Liver (tissue), 9 donors: ENCODE results near the gene TRABD. TPM values are rescaled to one million over a fixed set of nuclear protein-coding genes. Genes with fewer than 3 reads are reported as not detected.
A peak's percentile ranks its signal among the peaks of the same experiment; 100 is the strongest.

Source experiments
- DNase-seq: peaks from one replicate; pipeline ENCODE4 v3.0.0-alpha.2; 2017; ENCODE audit warnings: low spot score
- H3K27ac ChIP-seq, 2 donors: one replicate each; pipeline ENCODE4 v1.7.0; 2013; ENCODE audit warnings: inconsistent platforms in 2 of 2, low read length in 2 of 2, control low read depth in 1 of 2, low read depth in 1 of 2, mild to moderate bottlenecking in 1 of 2
- H3K27me3 ChIP-seq, 4 donors: one replicate each; pipeline versions ENCODE4 v1.6.1 to v1.7.0; 2013; ENCODE audit warnings: low read length in 3 of 4, inconsistent platforms in 1 of 4, mild to moderate bottlenecking in 1 of 4, moderate library complexity in 1 of 4; ENCODE audit not compliant: control insufficient read depth in 4 of 4, insufficient read depth in 4 of 4
- H3K36me3 ChIP-seq, 4 donors: one replicate each; pipeline versions ENCODE4 v1.6.1 to v1.7.0; 2013; ENCODE audit warnings: low read length in 3 of 4, mild to moderate bottlenecking in 3 of 4, low read depth in 1 of 4, moderate library complexity in 1 of 4; ENCODE audit not compliant: control insufficient read depth in 4 of 4, insufficient read depth in 3 of 4
- H3K4me1 ChIP-seq, 4 donors: one replicate each; pipeline versions ENCODE4 v1.6.1 to v1.7.0; 2013; ENCODE audit warnings: low read length in 3 of 4, mild to moderate bottlenecking in 3 of 4, moderate library complexity in 1 of 4; ENCODE audit not compliant: control insufficient read depth in 4 of 4, insufficient read depth in 4 of 4
- H3K4me3 ChIP-seq, 3 donors: one replicate each; pipeline versions ENCODE4 v1.6.1 to v1.7.0; 2013; ENCODE audit warnings: low read length in 3 of 3, control low read depth in 1 of 3, low read depth in 1 of 3, mild to moderate bottlenecking in 1 of 3
- H3K9ac ChIP-seq, 2 donors: one replicate each; pipeline ENCODE4 v1.7.0; 2013; ENCODE audit warnings: low read length in 2 of 2, mild to moderate bottlenecking in 2 of 2, moderate library complexity in 2 of 2, control low read depth in 1 of 2, low read depth in 1 of 2
- H3K9me3 ChIP-seq, 4 donors: one replicate each; pipeline versions ENCODE4 v1.6.1 to v1.7.0; 2013; ENCODE audit warnings: low read length in 3 of 4; ENCODE audit not compliant: control insufficient read depth in 4 of 4
- ATF3 ChIP-seq: IDR thresholded peaks from 2 replicates; pipeline ENCODE4 v1.6.1; 2016; ENCODE audit warnings: antibody characterized with exemption
- CTCF ChIP-seq: fragments of 150-350 bp; IDR thresholded peaks from 2 replicates; pipeline ENCODE4 v1.5.1; 2017; ENCODE audit warnings: improper control_type of control experiment, low read depth, low read length; ENCODE audit not compliant: missing input control
- EGR1 ChIP-seq, 2 donors: IDR thresholded peaks; 2 replicates each; pipeline ENCODE4 v1.6.1; 2016 to 2018; ENCODE audit warnings: antibody characterized with exemption in 2 of 2, low read depth in 2 of 2
- FOXA1 ChIP-seq: IDR thresholded peaks from 2 replicates; pipeline ENCODE4 v1.6.1; 2016; ENCODE audit warnings: antibody characterized with exemption
- FOXA2 ChIP-seq: IDR thresholded peaks from 2 replicates; pipeline ENCODE4 v1.6.1; 2016; ENCODE audit warnings: antibody characterized with exemption
- GABPA ChIP-seq, 2 donors: IDR thresholded peaks in 1 of 2; conservative IDR thresholded peaks in 1 of 2; 2 replicates each; pipeline ENCODE4 v1.6.1; 2016; ENCODE audit warnings: antibody characterized with exemption in 2 of 2, mild to moderate bottlenecking in 1 of 2, moderate library complexity in 1 of 2
- HNF4A ChIP-seq, 2 donors: conservative IDR thresholded peaks; 2 replicates each; pipeline ENCODE4 v1.6.1; 2016; ENCODE audit warnings: antibody characterized with exemption in 2 of 2, mild to moderate bottlenecking in 2 of 2
- HNF4G ChIP-seq: IDR thresholded peaks from 2 replicates; pipeline ENCODE4 v1.6.1; 2016; ENCODE audit warnings: antibody characterized with exemption
- JUND ChIP-seq, 2 donors: IDR thresholded peaks; 2 replicates each; pipeline ENCODE4 v1.6.1; 2016; ENCODE audit warnings: antibody characterized with exemption in 2 of 2
- MAX ChIP-seq: IDR thresholded peaks from 2 replicates; pipeline ENCODE4 v1.6.1; 2016; ENCODE audit warnings: antibody characterized with exemption
- NR2F2 ChIP-seq: IDR thresholded peaks from 2 replicates; pipeline ENCODE4 v1.6.1; 2016; ENCODE audit warnings: antibody characterized with exemption
- RAD21 ChIP-seq, 2 donors: IDR thresholded peaks; 2 replicates each; pipeline ENCODE4 v1.6.1; 2016; ENCODE audit warnings: antibody characterized with exemption in 2 of 2, mild to moderate bottlenecking in 2 of 2
- REST ChIP-seq: IDR thresholded peaks from 2 replicates; pipeline ENCODE4 v1.6.1; 2016; ENCODE audit warnings: antibody characterized with exemption, mild to moderate bottlenecking
- RXRA ChIP-seq, 2 donors: IDR thresholded peaks; 2 replicates each; pipeline ENCODE4 v1.6.1; 2017 to 2018; ENCODE audit warnings: antibody characterized with exemption in 2 of 2, mild to moderate bottlenecking in 1 of 2
- SP1 ChIP-seq: IDR thresholded peaks from 2 replicates; pipeline ENCODE4 v1.6.1; 2018; ENCODE audit warnings: antibody characterized with exemption, mild to moderate bottlenecking
- TAF1 ChIP-seq: conservative IDR thresholded peaks from 2 replicates; pipeline ENCODE4 v1.6.1; 2016; ENCODE audit warnings: antibody characterized with exemption, mild to moderate bottlenecking
- YY1 ChIP-seq: IDR thresholded peaks from 2 replicates; pipeline ENCODE4 v1.6.1; 2016; ENCODE audit warnings: antibody characterized with exemption, mild to moderate bottlenecking
- ZBTB33 ChIP-seq: IDR thresholded peaks from 2 replicates; pipeline ENCODE4 v1.6.1; 2016; ENCODE audit warnings: antibody characterized with exemption
- WGBS: extraction: QIAGEN DNeasy Blood & Tissue Kit; methylation state at CpG from one replicate; pipeline ENCODE4 v1.1.7; 2013; 5-methylcytosine and 5-hydroxymethylcytosine counted together
- polyA plus RNA-seq, 2 donors: library from polyadenylated mRNA; stranded (reverse) in 1 of 2; unstranded in 1 of 2; fragments of 200-250 nt in 1 of 2; fragments of >200 nt in 1 of 2; fragmentation: Nextera tagmentation in 1 of 2; extraction: Ambion mirVana in 1 of 2; gene quantifications; one replicate each; pipeline versions ENCODE4 v1.2.1 to v1.2.3, GENCODE V29; 2013 to 2015
- total RNA-seq, 2 donors: library from RNA; depleted of rRNA; stranded (reverse); fragments of >200 nt; gene quantifications; one replicate each; pipeline ENCODE4 v1.2.3, GENCODE V29; 2014
- donor health status: healthy.
- donor health status: healthy.
- donor health status: healthy.
- donor health status: healthy.
- donor health status: healthy.

The TRABD gene
- total and polyA plus RNA-seq, 4 donors, result 10.5 to 29.7 (median 16.4) TPM

GRCh38 chr22:50243685-50244419 is 58.1 kb downstream of the TRABD start:
- Histone ChIP-seq H3K27ac (peak overlapping the region; percentile 80 to 95), H3K9me3 (no peaks in the 10 kb centered on the region), H3K4me1 (peaks cover 3 to 61% (median 45%) of the 10 kb centered on the region in 4 donors), H3K36me3 (peaks cover 2 to 11% (median 9%) of the 10 kb centered on the region in 4 donors), H3K4me3 (peak overlapping the region; percentile 78 to 99 (median 87)), H3K9ac (peak overlapping the region; percentile 46 to 89), H3K27me3 (no peaks in the 10 kb centered on the region)
- WGBS, result 15% methylated on average over 27 of the region's 27 CpGs
- DNase-seq, result no peak
- TF ChIP-seq CTCF, result no peak
- peak in 1 of 2 donors; percentile 2 for TF ChIP-seq RXRA (IDR thresholded peaks at IDR 0.05)
- no peak for TF ChIP-seq FOXA1
- TF ChIP-seq MAX, result no peak
- no peak for TF ChIP-seq ZBTB33

- peaks cover 2 to 10% (median 7%) of the 10 kb centered on the region in 4 donors for H3K36me3 ChIP-seq
- TF ChIP-seq NR2F2 (no peak), HNF4A (conservative IDR thresholded peaks at IDR 0.05) (peak in 1 of 2 donors; percentile 37), EGR1 (IDR thresholded peaks at IDR 0.05; ENCODE audit: low read depth in 2 of 2) (no peak), RAD21 (IDR thresholded peaks at IDR 0.05) (peak in 1 of 2 donors; percentile 27), ATF3 (no peak), HNF4G (no peak), FOXA1 (no peak), YY1 (peak; percentile 72), SP1 (peak; percentile 58), GABPA (IDR thresholded peaks at IDR 0.05 in 1 of 2, conservative IDR thresholded peaks at IDR 0.05 in 1 of 2) (peak; percentile 95 to 99), TAF1 (no peak), JUND (IDR thresholded peaks at IDR 0.05) (no peak), FOXA2 (no peak), CTCF (peak; percentile 23), REST (peak; percentile 8), MAX (no peak)
These were observed 58.9 kb downstream of the TRABD start, which contains the start of gene TUBGCP6 for GRCh38 chr22:50244420-50245213. Gene TUBGCP6, minus strand, starts transcription at chr22:50245023. Its CDS starts 564 bp downstream, at chr22:50244459.

More at GRCh38 chr22:50244420-50245213, 58.9 kb downstream of the TRABD start, which contains the start of gene TUBGCP6:
- under 1% methylated on average over 76 of the region's 76 CpGs for WGBS
- Histone ChIP-seq H3K9me3 (no peaks in the 10 kb centered on the region), H3K27ac (peak within 1 kb of the TSS; percentile 80 to 95), H3K9ac (peak within 1 kb of the TSS; percentile 46 to 89), H3K4me3 (peak within 1 kb of the TSS; percentile 78 to 99 (median 87)), H3K27me3 (no peaks in the 10 kb centered on the region), H3K4me1 (peaks cover 3 to 66% (median 50%) of the 10 kb centered on the region in 4 donors)
- peak; percentile 94 for DNase-seq
